ENCODE measurements around the gene SCN7A. TPM values are rescaled to one million over a fixed set of nuclear protein-coding genes. Genes with fewer than 3 reads are reported as not detected.

SCN7A gene
- polyA plus RNA-seq, 1 donor (not counting 4 experiments of a cell fraction or from before 2014, with no cell fraction given): not detected

DNA sequence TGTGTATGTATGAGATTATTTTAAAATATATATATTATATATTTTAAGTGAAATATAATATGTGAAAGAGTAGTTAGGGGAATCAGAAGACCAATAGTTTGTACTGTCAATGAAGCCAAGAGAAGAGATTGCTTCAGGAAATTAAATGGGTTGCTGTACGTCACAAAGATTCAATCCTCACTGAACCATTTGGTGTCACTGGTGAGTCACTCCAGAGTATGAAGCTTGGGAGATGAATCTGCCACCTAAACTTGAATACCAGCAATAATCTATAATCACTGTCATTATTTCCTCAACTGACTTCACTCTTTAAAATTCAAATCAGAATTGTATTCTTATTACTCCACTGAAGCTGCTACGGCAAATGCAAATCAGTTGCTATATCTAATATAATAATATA is 76.4 kb downstream of the SCN7A start:
- H3K9me3 ChIP-seq (ENCODE audit: control insufficient read depth, low read depth, low read length): no peaks in the 10 kb centered on the region
- H3K27ac ChIP-seq (ENCODE audit: control insufficient read depth, insufficient read depth, low read length): no peak overlapping the region
- no peaks in the 10 kb centered on the region for H4K20me1 ChIP-seq (ENCODE audit: control insufficient read depth, extremely low read depth, insufficient read depth, low read length)
- no peak overlapping the region for H3K4me2 ChIP-seq (ENCODE audit: control insufficient read depth, extremely low read depth, insufficient read depth, low read depth, low read length)
- FAIRE-seq (no peak), DNase-seq (ENCODE audit: low read depth, low spot score) (no peak)
- H3K36me3 ChIP-seq (ENCODE audit: control insufficient read depth in 2 of 2, extremely low read depth in 1 of 2, insufficient read depth in 2 of 2, low read length in 2 of 2): no peaks in the 10 kb centered on the region
- dilution Hi-C loops (cut with MboI; ENCODE audit: extremely low pct_ligation_motif_present, low sequenced_read_pairs): no loop called here
- no peaks in the 10 kb centered on the region for H3K27me3 ChIP-seq (ENCODE audit: control insufficient read depth, extremely low read depth, insufficient read depth, low read length)
- H3K79me2 ChIP-seq (ENCODE audit: control insufficient read depth, insufficient read depth, low read length): no peaks in the 10 kb centered on the region
- no peak overlapping the region for H3K9ac ChIP-seq (ENCODE audit: control insufficient read depth, extremely low read depth, insufficient read depth, low read length)
- H2AFZ ChIP-seq (ENCODE audit: control insufficient read depth, low read length): no peak overlapping the region
- H3K4me3 ChIP-seq (ENCODE audit: control insufficient read depth in 2 of 3, extremely low read depth in 1 of 3, insufficient read depth in 2 of 3, low read depth in 1 of 3, low read length in 3 of 3): no peak overlapping the region
- H3K9me1 ChIP-seq (ENCODE audit: control insufficient read depth, extremely low read depth, insufficient read depth, low read length): no peaks in the 10 kb centered on the region
- TF ChIP-seq, protein P1, sequence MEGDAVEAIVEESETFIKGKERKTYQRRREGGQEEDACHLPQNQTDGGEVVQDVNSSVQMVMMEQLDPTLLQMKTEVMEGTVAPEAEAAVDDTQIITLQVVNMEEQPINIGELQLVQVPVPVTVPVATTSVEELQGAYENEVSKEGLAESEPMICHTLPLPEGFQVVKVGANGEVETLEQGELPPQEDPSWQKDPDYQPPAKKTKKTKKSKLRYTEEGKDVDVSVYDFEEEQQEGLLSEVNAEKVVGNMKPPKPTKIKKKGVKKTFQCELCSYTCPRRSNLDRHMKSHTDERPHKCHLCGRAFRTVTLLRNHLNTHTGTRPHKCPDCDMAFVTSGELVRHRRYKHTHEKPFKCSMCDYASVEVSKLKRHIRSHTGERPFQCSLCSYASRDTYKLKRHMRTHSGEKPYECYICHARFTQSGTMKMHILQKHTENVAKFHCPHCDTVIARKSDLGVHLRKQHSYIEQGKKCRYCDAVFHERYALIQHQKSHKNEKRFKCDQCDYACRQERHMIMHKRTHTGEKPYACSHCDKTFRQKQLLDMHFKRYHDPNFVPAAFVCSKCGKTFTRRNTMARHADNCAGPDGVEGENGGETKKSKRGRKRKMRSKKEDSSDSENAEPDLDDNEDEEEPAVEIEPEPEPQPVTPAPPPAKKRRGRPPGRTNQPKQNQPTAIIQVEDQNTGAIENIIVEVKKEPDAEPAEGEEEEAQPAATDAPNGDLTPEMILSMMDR (optimal IDR thresholded peaks at IDR 0.05 in 1 of 3, IDR thresholded peaks at IDR 0.05 in 1 of 3, conservative IDR thresholded peaks at IDR 0.05 in 1 of 3; ENCODE audit: extremely low read depth in 1 of 3, insufficient read depth in 2 of 3, low read length in 3 of 3): peak in 1 of 3 experiments; percentile 34
- no peak for TF ChIP-seq EZH2 (IDR thresholded peaks at IDR 0.05; ENCODE audit: low read length)
- H3K4me1 ChIP-seq (ENCODE audit: control insufficient read depth, extremely low read depth, insufficient read depth, low read length): no peaks in the 10 kb centered on the region

DNA sequence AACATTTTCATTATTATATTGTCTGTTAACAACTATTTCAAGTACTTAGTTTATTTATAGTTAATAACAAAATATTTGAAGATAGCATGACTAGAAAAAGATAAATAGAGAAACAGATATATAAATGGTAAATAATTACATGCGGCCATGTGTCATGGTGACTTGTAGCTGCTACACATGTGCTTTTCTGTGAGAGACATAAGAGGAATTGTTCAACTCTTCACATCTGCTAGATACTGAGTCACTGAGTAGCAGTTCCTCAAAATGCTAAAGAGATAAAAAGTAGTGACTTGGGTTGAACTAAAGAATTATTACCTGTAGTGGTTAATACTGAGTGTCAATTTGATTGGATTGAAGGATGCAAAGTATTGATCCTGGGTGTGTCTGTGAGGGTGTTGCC is 80.8 kb downstream of the SCN7A start:
- dilution Hi-C loops (cut with MboI; ENCODE audit: extremely low pct_ligation_motif_present, low sequenced_read_pairs): no loop called here
- DNase-seq (ENCODE audit: low read depth, low spot score): no peak

More for the DNA sequence above, 80.8 kb downstream of the SCN7A start:
- no peak overlapping the region for H3K4me2 ChIP-seq (ENCODE audit: control insufficient read depth, extremely low read depth, insufficient read depth, low read depth, low read length)
- H2AFZ ChIP-seq (ENCODE audit: control insufficient read depth, low read length): no peak overlapping the region
- no peak for FAIRE-seq
- no peak overlapping the region for H3K27ac ChIP-seq (ENCODE audit: control insufficient read depth, insufficient read depth, low read length)
- no peaks in the 10 kb centered on the region for H3K79me2 ChIP-seq (ENCODE audit: control insufficient read depth, insufficient read depth, low read length)
- H3K4me3 ChIP-seq (ENCODE audit: control insufficient read depth in 2 of 3, extremely low read depth in 1 of 3, insufficient read depth in 2 of 3, low read depth in 1 of 3, low read length in 3 of 3): no peak overlapping the region
- H3K27me3 ChIP-seq (ENCODE audit: control insufficient read depth, extremely low read depth, insufficient read depth, low read length): no peaks in the 10 kb centered on the region
- no peak overlapping the region for H3K9ac ChIP-seq (ENCODE audit: control insufficient read depth, extremely low read depth, insufficient read depth, low read length)
- H3K9me3 ChIP-seq (ENCODE audit: control insufficient read depth, low read depth, low read length): no peaks in the 10 kb centered on the region
- H4K20me1 ChIP-seq (ENCODE audit: control insufficient read depth, extremely low read depth, insufficient read depth, low read length): no peaks in the 10 kb centered on the region
- H3K36me3 ChIP-seq (ENCODE audit: control insufficient read depth in 2 of 2, extremely low read depth in 1 of 2, insufficient read depth in 2 of 2, low read length in 2 of 2): no peaks in the 10 kb centered on the region
- H3K9me1 ChIP-seq (ENCODE audit: control insufficient read depth, extremely low read depth, insufficient read depth, low read length): no peaks in the 10 kb centered on the region
- H3K4me1 ChIP-seq (ENCODE audit: control insufficient read depth, extremely low read depth, insufficient read depth, low read length): peaks cover 24% of the 10 kb centered on the region
- TF ChIP-seq, protein P1 (optimal IDR thresholded peaks at IDR 0.05 in 1 of 3, IDR thresholded peaks at IDR 0.05 in 1 of 3, conservative IDR thresholded peaks at IDR 0.05 in 1 of 3; ENCODE audit: extremely low read depth in 1 of 3, insufficient read depth in 2 of 3, low read length in 3 of 3): no peak
- TF ChIP-seq EZH2 (IDR thresholded peaks at IDR 0.05; ENCODE audit: low read length): no peak
